Spinal cord (tissue), 10 donors: Measurements from ENCODE around the gene TRPM3. TPM values are rescaled to one million over a fixed set of nuclear protein-coding genes. Genes with fewer than 3 reads are reported as not detected.
A peak's percentile ranks its signal among the peaks of the same experiment; 100 is the strongest.

Experiments
- DNase-seq, 6 donors: peaks; one replicate each; pipeline versions ENCODE4 v3.0.0 to v3.0.0-alpha.2; 2013 to 2015; ENCODE audit warnings: low spot score in 6 of 6, low read depth in 4 of 6
- H3K27ac ChIP-seq: one replicate; pipeline ENCODE4 v1.5.1; 2013; ENCODE audit warnings: low read depth, low read length, control low read depth
- H3K27me3 ChIP-seq: one replicate; pipeline ENCODE4 v1.6.1; 2013; ENCODE audit warnings: low read length; ENCODE audit not compliant: control insufficient read depth, insufficient read depth
- H3K36me3 ChIP-seq: one replicate; pipeline ENCODE4 v1.6.1; 2013; ENCODE audit warnings: low read length; ENCODE audit not compliant: control insufficient read depth, insufficient read depth
- H3K4me1 ChIP-seq: one replicate; pipeline ENCODE4 v1.6.1; 2013; ENCODE audit warnings: low read length; ENCODE audit not compliant: control insufficient read depth, insufficient read depth
- H3K4me3 ChIP-seq: one replicate; pipeline ENCODE4 v1.5.1; 2013; ENCODE audit warnings: low read depth, low read length, control low read depth
- H3K9me3 ChIP-seq: one replicate; pipeline ENCODE4 v1.6.1; 2013; ENCODE audit warnings: low read length; ENCODE audit not compliant: control insufficient read depth, insufficient read depth
- WGBS: methylation state at CpG from one replicate; pipeline ENCODE4 v1.1.5; 2013; ENCODE audit warnings: missing lambda C conversion rate; ENCODE audit not compliant: insufficient coverage; 5-methylcytosine and 5-hydroxymethylcytosine counted together
- polyA plus RNA-seq, 2 donors: library from polyadenylated mRNA; unstranded; fragments of 120-200 nt; gene quantifications; one replicate each; pipeline ENCODE4 v1.2.1, GENCODE V29; 2013; ENCODE audit not compliant: insufficient read length in 2 of 2
- total RNA-seq, 2 donors: library from RNA; depleted of rRNA in 1 of 2; stranded (reverse); fragments of 120-200 nt in 1 of 2; fragments of >200 nt in 1 of 2; gene quantifications; one replicate each; pipeline versions ENCODE4 v1.2.3 to v1.2.4, GENCODE V29; 2013 to 2014
- donor health status: healthy.

Gene TRPM3
- total and polyA plus RNA-seq, 4 donors, result 16.7 to 198 (median 37.6) TPM

GRCh38 chr9:70616228-70616990, 505.0 kb downstream of the TRPM3 start:
- DNase-seq, result peak in 2 of 6 donors; percentile 26 to 43
- Histone ChIP-seq H3K27me3 (no peaks in the 10 kb centered on the region), H3K4me3 (no peak overlapping the region), H3K36me3 (peaks cover 16% of the 10 kb centered on the region), H3K9me3 (no peaks in the 10 kb centered on the region), H3K4me1 (peaks cover 3% of the 10 kb centered on the region), H3K27ac (no peak overlapping the region)
- WGBS, result no CpG with 5 or more reads among the region's 7 CpGs

DNA sequence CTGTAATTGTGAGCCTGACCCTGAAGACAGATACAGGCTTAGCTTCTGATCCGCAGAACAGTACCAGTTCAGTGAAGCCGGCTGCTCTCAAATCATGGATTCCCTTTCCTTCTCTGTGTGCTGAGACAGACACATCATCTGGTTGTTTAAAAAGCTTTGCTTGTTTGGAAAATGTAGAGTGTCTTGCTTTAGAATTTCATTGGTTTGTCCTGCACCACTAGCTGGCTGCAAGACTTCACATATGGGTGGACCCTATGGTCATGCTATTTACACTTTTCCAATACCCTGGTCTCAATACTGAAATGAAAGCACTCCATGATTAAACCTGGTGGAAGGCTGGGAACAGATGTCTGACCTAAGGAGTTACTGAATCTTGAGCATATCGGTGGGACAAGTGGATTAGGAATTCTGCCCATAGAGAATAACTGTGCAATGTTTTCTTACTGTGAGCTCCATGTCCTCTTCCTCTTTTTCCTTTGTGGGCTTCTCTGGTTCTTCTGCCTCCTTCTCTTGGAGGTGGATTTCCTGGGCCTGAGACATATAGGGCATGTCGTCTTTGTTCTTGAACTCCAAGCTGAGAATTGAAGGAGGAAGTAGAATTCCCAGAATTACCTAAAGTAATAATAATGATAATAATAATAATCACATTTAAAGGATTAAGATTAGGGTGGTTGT, 505.8 kb downstream of the TRPM3 start:
- peak overlapping the region; percentile 66 for H3K27ac ChIP-seq
- H3K4me3 ChIP-seq, result no peak overlapping the region
- WGBS, result 40% methylated on average over 1 of the region's 4 CpGs
- H3K4me1 ChIP-seq, result peaks cover 3% of the 10 kb centered on the region
- H3K36me3 ChIP-seq, result peaks cover 16% of the 10 kb centered on the region
- no peaks in the 10 kb centered on the region for H3K27me3 ChIP-seq
- H3K9me3 ChIP-seq, result no peaks in the 10 kb centered on the region
- peak in 1 of 6 donors; percentile 55 for DNase-seq

DNA sequence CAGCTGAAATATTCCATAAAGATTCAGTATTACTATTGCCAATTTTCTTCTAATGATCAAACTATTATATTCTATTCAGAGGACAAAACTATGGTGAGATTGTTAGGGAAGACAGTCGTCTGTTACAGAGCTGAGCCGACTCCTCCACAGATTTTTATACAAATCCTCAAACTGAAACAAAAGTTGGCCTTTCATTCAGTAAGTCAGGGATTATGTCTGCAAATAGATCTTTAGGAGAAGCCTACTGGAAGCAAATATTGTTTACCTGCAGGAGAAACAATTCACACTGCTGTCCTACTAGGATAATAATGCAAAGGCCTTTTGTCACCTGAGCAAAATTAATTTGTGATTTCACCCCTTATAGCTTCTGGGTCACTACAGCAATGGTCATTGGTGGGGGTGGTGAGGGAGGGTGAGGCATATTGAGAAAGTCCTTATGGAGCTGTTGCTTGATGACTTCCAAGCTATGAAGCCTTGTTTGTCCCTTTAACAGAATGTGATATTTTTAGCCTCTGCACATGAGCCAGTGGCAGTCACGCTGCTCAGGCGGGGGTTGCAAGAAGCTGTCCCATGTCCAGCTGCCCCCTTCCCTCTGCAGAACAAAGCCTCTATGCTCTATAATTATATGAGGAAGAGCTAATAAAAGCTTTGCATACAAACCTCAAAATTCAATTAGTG, 506.5 kb downstream of the TRPM3 start:
- WGBS, result 60% methylated on average over 1 of the region's 4 CpGs
- DNase-seq, result peak in 1 of 6 donors; percentile 34
- Histone ChIP-seq H3K4me1 (peaks cover 3% of the 10 kb centered on the region), H3K9me3 (no peaks in the 10 kb centered on the region), H3K27me3 (no peaks in the 10 kb centered on the region), H3K4me3 (no peak overlapping the region), H3K36me3 (peaks cover 14% of the 10 kb centered on the region), H3K27ac (peak overlapping the region; percentile 66)

- Histone ChIP-seq H3K4me3 (no peak overlapping the region), H3K4me1 (peaks cover 3% of the 10 kb centered on the region), H3K9me3 (no peaks in the 10 kb centered on the region), H3K36me3 (peaks cover under 1% of the 10 kb centered on the region), H3K27ac (no peak overlapping the region), H3K27me3 (no peaks in the 10 kb centered on the region)
- WGBS, result 100% methylated on average over 1 of the region's 4 CpGs
- DNase-seq, result no peak
Observed at GRCh38 chr9:70613024-70613768, 508.2 kb downstream of the TRPM3 start.

DNA sequence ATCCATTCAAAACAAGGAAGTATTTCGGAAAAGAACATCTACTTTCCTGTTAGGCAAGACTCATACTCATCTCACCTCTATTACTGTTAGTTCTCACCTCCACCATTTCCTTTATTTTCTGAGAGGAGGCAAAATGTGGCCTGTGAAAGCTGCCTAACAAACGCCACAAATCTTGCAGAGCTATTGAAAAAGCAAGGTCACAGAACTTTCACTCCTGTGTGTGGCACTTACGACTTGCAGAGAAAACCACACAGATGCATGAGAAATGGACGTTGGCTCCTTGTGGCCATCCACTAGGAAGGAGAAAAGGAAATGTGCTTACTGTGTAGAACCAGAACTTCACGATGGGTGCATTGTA, 511.2 kb downstream of the TRPM3 start:
- H3K27ac ChIP-seq, result no peak overlapping the region
- peaks cover 3% of the 10 kb centered on the region for H3K4me1 ChIP-seq
- H3K4me3 ChIP-seq, result no peak overlapping the region
- WGBS, result 93% methylated on average over 4 of the region's 5 CpGs
- no peaks in the 10 kb centered on the region for H3K9me3 ChIP-seq
- H3K27me3 ChIP-seq, result no peaks in the 10 kb centered on the region
- no peak for DNase-seq
- no peaks in the 10 kb centered on the region for H3K36me3 ChIP-seq

- no peak overlapping the region for H3K27ac ChIP-seq
- H3K9me3 ChIP-seq, result no peaks in the 10 kb centered on the region
- 72% methylated on average over 3 of the region's 6 CpGs for WGBS
- no peaks in the 10 kb centered on the region for H3K36me3 ChIP-seq
- H3K27me3 ChIP-seq, result no peaks in the 10 kb centered on the region
- no peak overlapping the region for H3K4me3 ChIP-seq
- no peaks in the 10 kb centered on the region for H3K4me1 ChIP-seq
- DNase-seq, result no peak
Observed at GRCh38 chr9:70609542-70610286, 511.7 kb downstream of the TRPM3 start.

GRCh38 chr9:70609011-70609410, 512.4 kb downstream of the TRPM3 start:
- H3K4me1 ChIP-seq, result no peaks in the 10 kb centered on the region
- no CpG with 5 or more reads among the region's 2 CpGs for WGBS
- no peak overlapping the region for H3K27ac ChIP-seq
- H3K36me3 ChIP-seq, result no peaks in the 10 kb centered on the region
- no peak overlapping the region for H3K4me3 ChIP-seq
- DNase-seq, result no peak
- H3K27me3 ChIP-seq, result no peaks in the 10 kb centered on the region
- H3K9me3 ChIP-seq, result no peaks in the 10 kb centered on the region

- Histone ChIP-seq H3K9me3 (no peaks in the 10 kb centered on the region), H3K4me1 (no peaks in the 10 kb centered on the region), H3K27me3 (no peaks in the 10 kb centered on the region), H3K4me3 (no peak overlapping the region), H3K27ac (no peak overlapping the region), H3K36me3 (no peaks in the 10 kb centered on the region)
- no peak for DNase-seq
- 64% methylated on average over 6 of the region's 9 CpGs for WGBS
Observed at GRCh38 chr9:70607926-70608325, 513.5 kb downstream of the TRPM3 start.

GRCh38 chr9:70607329-70607728, 514.1 kb downstream of the TRPM3 start:
- H3K27ac ChIP-seq, result no peak overlapping the region
- H3K36me3 ChIP-seq, result no peaks in the 10 kb centered on the region

More at GRCh38 chr9:70607329-70607728, 514.1 kb downstream of the TRPM3 start:
- no peak for DNase-seq
- no peak overlapping the region for H3K4me3 ChIP-seq
- H3K4me1 ChIP-seq, result no peaks in the 10 kb centered on the region
- H3K9me3 ChIP-seq, result no peaks in the 10 kb centered on the region
- no peaks in the 10 kb centered on the region for H3K27me3 ChIP-seq
- WGBS, result 89% methylated on average over 2 of the region's 5 CpGs
